HepG2 (cell line): ENCODE results near the gene MTOR. TPM values are rescaled to one million over a fixed set of nuclear protein-coding genes. Genes with fewer than 3 reads are reported as not detected.

Source experiments
- ATAC-seq: fragments of 200-7000 bp; cut with Tn5 transposase; 3 replicates; pipeline ENCODE4 v1.9.1; 2020; ENCODE audit warnings: mild to moderate bottlenecking, moderate library complexity
- BruUV-seq: library from RNA; stranded (reverse); fragments of 400-500 nt; replicated peaks from 2 replicates; lab custom pipeline; 2021; lab: Mats Ljungman, UMichigan
- CTCF ChIA-PET: fragments of 300-600 bp; formaldehyde crosslinking; extraction: SDS; loops from one replicate; lab custom pipeline; 2021; ENCODE audit warnings: low total read pairs, inconsistent platforms, low intra/inter-chr PET ratio; lab: Yijun Ruan, JAX
- POLR2A ChIA-PET: fragments of 350-600 bp; sonication (Branson Sonifier 250); formaldehyde crosslinking; loops from one replicate; lab custom pipeline; 2020; ENCODE audit warnings: antibody characterized with exemption, inconsistent platforms; lab: Yijun Ruan, JAX
- DNase-seq: peaks from one replicate; pipeline ENCODE4 v3.0.0-alpha.2; 2015; ENCODE audit warnings: low spot score
- FAIRE-seq: peaks from 3 replicates; lab custom pipeline; 2011; peaks lifted over from hg19 to GRCh38; lab: Jason Lieb, UNC
- H2AFZ ChIP-seq: one replicate; pipeline ENCODE4 v1.6.1; 2011; ENCODE audit warnings: low read length, inconsistent platforms
- H3K27ac ChIP-seq: fragments of 300-600 bp; 3 replicates; pipeline ENCODE4 v1.8.0; 2011; ENCODE audit warnings: mixed run types, mild to moderate bottlenecking, mixed read lengths, low read length, inconsistent platforms; ENCODE audit not compliant: insufficient read depth; ENCODE audit errors: extremely low read length
- H3K27me3 ChIP-seq, 2 experiments: fragments of 200-600 bp in 1 of 2; 2 replicates in 1 of 2; 3 replicates in 1 of 2; pipeline versions ENCODE4 v1.6.0 to v1.8.0; 2011; ENCODE audit warnings: low read length in 2 of 2, mild to moderate bottlenecking in 2 of 2, moderate library complexity in 2 of 2, inconsistent platforms in 1 of 2; ENCODE audit not compliant: insufficient read depth in 2 of 2, control insufficient read depth in 1 of 2
- H3K36me3 ChIP-seq, 2 experiments: fragments of 200-600 bp in 1 of 2; replicated peaks in 1 of 2; 2 replicates in 1 of 2; 3 replicates in 1 of 2; pipeline versions ENCODE4 v1.5.1 to v1.8.0; 2011; ENCODE audit warnings: low read length in 2 of 2, inconsistent platforms in 1 of 2; ENCODE audit not compliant: insufficient read depth in 2 of 2, control insufficient read depth in 1 of 2
- H3K4me1 ChIP-seq: 2 replicates; pipeline ENCODE4 v1.5.1; 2012; ENCODE audit warnings: low read length, inconsistent platforms; ENCODE audit not compliant: insufficient read depth
- H3K4me2 ChIP-seq: 2 replicates; pipeline ENCODE4 v1.6.0; 2011; ENCODE audit warnings: low read depth, low read length, inconsistent platforms
- H3K4me3 ChIP-seq, 3 experiments: fragments of 200-600 bp in 1 of 3; sonication (generic), shearing (Covaris generic) in 1 of 3; replicated peaks in 1 of 3; 2 replicates each; pipeline ENCODE4 v1.5.1; 2011 to 2016; ENCODE audit warnings: low read length in 3 of 3, inconsistent platforms in 2 of 3, low read depth in 2 of 3, mild to moderate bottlenecking in 2 of 3, control low read depth in 1 of 3, mixed read lengths in 1 of 3; ENCODE audit not compliant: insufficient read depth in 1 of 3
- H3K79me2 ChIP-seq: one replicate; pipeline ENCODE4 v1.6.1; 2011; ENCODE audit warnings: low read length, inconsistent platforms; ENCODE audit not compliant: insufficient read depth
- H3K9ac ChIP-seq: 2 replicates; pipeline ENCODE4 v1.6.0; 2011; ENCODE audit warnings: mild to moderate bottlenecking, low read depth, low read length, inconsistent platforms; ENCODE audit not compliant: insufficient read depth
- H3K9me3 ChIP-seq: 2 replicates; pipeline ENCODE4 v1.5.1; 2012; ENCODE audit warnings: mild to moderate bottlenecking, low read length
- H4K20me1 ChIP-seq: 2 replicates; pipeline ENCODE4 v1.6.0; 2011; ENCODE audit warnings: inconsistent platforms, mild to moderate bottlenecking, low read length, moderate library complexity; ENCODE audit not compliant: insufficient read depth
- FOXK2 ChIP-seq: fragments of 450-650 bp; IDR thresholded peaks from 2 replicates; pipeline ENCODE4 v1.6.1; 2016
- FOXP1 ChIP-seq, 2 experiments: fragments of 450-650 bp in 1 of 2; IDR thresholded peaks; 2 replicates each; pipeline ENCODE4 v1.6.1; 2017 to 2018; ENCODE audit warnings: antibody characterized with exemption in 1 of 2
- HOXA7 ChIP-seq: sonication (generic); formaldehyde crosslinking; IDR thresholded peaks from 2 replicates; pipeline ENCODE4 v1.8.1; 2022; ENCODE audit warnings: mild to moderate bottlenecking, missing genetic modification reagents, moderate library complexity
- MLX ChIP-seq: IDR thresholded peaks from 2 replicates; pipeline ENCODE4 v1.6.1; 2016
- NBN ChIP-seq: fragments of 450-650 bp; conservative IDR thresholded peaks from 2 replicates; pipeline ENCODE4 v1.6.1; 2017
- PBX3 ChIP-seq: sonication (generic); formaldehyde crosslinking; IDR thresholded peaks from 2 replicates; pipeline ENCODE4 v1.8.1; 2023; ENCODE audit warnings: missing genetic modification reagents, inconsistent platforms, borderline replicate concordance
- PLSCR1 ChIP-seq: sonication (generic); formaldehyde crosslinking; IDR thresholded peaks from 2 replicates; pipeline ENCODE4 v1.5.0; 2020; ENCODE audit warnings: missing genetic modification reagents, mild to moderate bottlenecking, borderline replicate concordance
- ZFP91 ChIP-seq: sonication (generic); formaldehyde crosslinking; IDR thresholded peaks from 2 replicates; pipeline ENCODE4 v1.9.0; 2022; ENCODE audit warnings: missing genetic modification reagents, mild to moderate bottlenecking, borderline replicate concordance
- ZNF160 ChIP-seq: sonication (generic); formaldehyde crosslinking; IDR thresholded peaks from 2 replicates; pipeline ENCODE4 v1.8.0; 2022; ENCODE audit warnings: mild to moderate bottlenecking, inconsistent platforms, missing genetic modification reagents
- ZNF274 ChIP-seq: sonication (generic); formaldehyde crosslinking; IDR thresholded peaks from 2 replicates; pipeline ENCODE4 v1.5.1; 2020; ENCODE audit warnings: mild to moderate bottlenecking, missing genetic modification reagents
- ZNF280B ChIP-seq: sonication (generic); formaldehyde crosslinking; IDR thresholded peaks from 2 replicates; pipeline ENCODE4 v1.5.0; 2020; ENCODE audit warnings: missing genetic modification reagents, mild to moderate bottlenecking, borderline replicate concordance
- ZNF546 ChIP-seq: sonication (generic); formaldehyde crosslinking; conservative IDR thresholded peaks from 2 replicates; pipeline ENCODE4 v1.8.1; 2023; ENCODE audit warnings: mild to moderate bottlenecking, missing genetic modification reagents
- ZNF841 ChIP-seq: sonication (generic); formaldehyde crosslinking; IDR thresholded peaks from 2 replicates; pipeline ENCODE4 v1.8.1; 2023; ENCODE audit warnings: missing genetic modification reagents, borderline replicate concordance
- ZSCAN31 ChIP-seq: sonication (generic); formaldehyde crosslinking; IDR thresholded peaks from 2 replicates; pipeline ENCODE4 v1.5.0; 2020; ENCODE audit warnings: low read depth, mild to moderate bottlenecking, missing genetic modification reagents
- WGBS: methylation state at CpG from one replicate; pipeline ENCODE4 v1.1.6; 2017; ENCODE audit warnings: low lambda C conversion rate; 5-methylcytosine and 5-hydroxymethylcytosine counted together
- in situ Hi-C: cut with HindIII; loops from 2 replicates; pipeline ENCODE4 v1.10.0; 2017; ENCODE audit warnings: low pct_unique_long_range_greater_than_20kb; ENCODE audit not compliant: extremely low pct_ligation_motif_present
- intact Hi-C: fragments of 100-400 bp; cut with micrococcal nuclease; formaldehyde crosslinking; loops from one replicate; pipeline ENCODE4 v1.10.0; 2022; ENCODE audit not compliant: unreplicated experiment
- polyA plus RNA-seq, 8 experiments: library from polyadenylated mRNA; depleted of rRNA in 3 of 8; stranded (reverse) in 7 of 8; unstranded in 1 of 8; fragments of >200 nt; fragmentation: Illumina TruSeq in 4 of 8; extraction: Trizol in 4 of 8; gene quantifications; 2 replicates each; pipeline versions ENCODE4 v1.2.1 to v1.2.3, GENCODE V29; 2011 to 2016; ENCODE audit warnings: low read depth in 4 of 8, missing spikeins in 1 of 8, mixed read lengths in 1 of 8; ENCODE audit not compliant: insufficient read depth in 1 of 8
- total RNA-seq, 5 experiments: library from RNA; depleted of rRNA; stranded (reverse); fragments of >200 nt; fragmentation: Illumina TruSeq; extraction: Trizol; gene quantifications; 2 replicates each; pipeline ENCODE4 v1.2.3, GENCODE V29; 2016; ENCODE audit warnings: low read depth in 1 of 5

Gene MTOR
- total and polyA plus RNA-seq, 2 of the 13 experiments (the other 11 are each of a cell fraction or from before 2014, with no cell fraction given): 24.6 to 34.6 TPM

GRCh38 chr1:11107599-11107998 is 154.8 kb downstream of the MTOR start:
- WGBS: 99% methylated on average over 5 of the region's 5 CpGs
- TF ChIP-seq ZNF280B (no peak), ZFP91 (CRISPR knock-in tag) (no peak), PBX3 (CRISPR knock-in tag) (no peak), FOXP1 (IDR thresholded peaks at IDR 0.05) (no peak), FOXP1 (CRISPR knock-in tag; IDR thresholded peaks at IDR 0.05) (no peak), NBN (no peak), ZNF546 (CRISPR knock-in tag) (no peak), PLSCR1 (CRISPR knock-in tag) (no peak), HOXA7 (no peak), FOXK2 (no peak), ZNF841 (CRISPR knock-in tag) (no peak), MLX (CRISPR knock-in tag) (no peak), ZNF274 (no peak), ZSCAN31 (CRISPR knock-in tag) (no peak), ZNF160 (CRISPR knock-in tag) (no peak)
- TF ChIP-seq, all 625 proteins: peak for 0
- Histone ChIP-seq H3K4me1 (no peaks in the 10 kb centered on the region), H3K79me2 (no peaks in the 10 kb centered on the region), H3K9me3 (no peaks in the 10 kb centered on the region), H3K27me3 (no peaks in the 10 kb centered on the region), H3K9ac (no peak overlapping the region), H3K4me2 (no peak overlapping the region), H4K20me1 (no peaks in the 10 kb centered on the region), H3K4me3 (no peak overlapping the region), H3K27ac (no peak overlapping the region), H2AFZ (no peak overlapping the region), H3K36me3 (peaks cover 9 to 43% of the 10 kb centered on the region in 2 experiments; a peak in 4 of 5 replicates)
- ATAC-seq (no peak), DNase-seq (no peak), FAIRE-seq (no peak)
- intact Hi-C loops: no loop called here
- in situ Hi-C loops: no loop called here
- CTCF ChIA-PET: no interaction called here
- no TSS peak for BruUV-seq
- POLR2A ChIA-PET: no interaction called here
